ENCODE measurements around the gene POU5F2. TPM values are rescaled to one million over a fixed set of nuclear protein-coding genes. Genes with fewer than 3 reads are reported as not detected.

Gene POU5F2, protein sequence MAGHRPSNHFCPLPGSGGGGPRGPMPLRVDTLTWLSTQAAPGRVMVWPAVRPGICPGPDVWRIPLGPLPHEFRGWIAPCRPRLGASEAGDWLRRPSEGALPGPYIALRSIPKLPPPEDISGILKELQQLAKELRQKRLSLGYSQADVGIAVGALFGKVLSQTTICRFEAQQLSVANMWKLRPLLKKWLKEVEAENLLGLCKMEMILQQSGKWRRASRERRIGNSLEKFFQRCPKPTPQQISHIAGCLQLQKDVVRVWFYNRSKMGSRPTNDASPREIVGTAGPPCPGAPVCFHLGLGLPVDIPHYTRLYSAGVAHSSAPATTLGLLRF
- 0.03 TPM for polyA plus RNA-seq
- long read RNA-seq, donor 1, full-length matches to known transcripts = 1 of 1 reads
- long read RNA-seq, donor 1, partial matches to known transcripts = 0 of 1 reads
- long read RNA-seq, donor 1, other reads (novel, unspliced or antisense) = 0 of 1 reads
- long read RNA-seq, donor 2 = 0 reads
- long read RNA-seq, donor 3, full-length matches to known transcripts = 1 of 1 reads
- long read RNA-seq, donor 3, partial matches to known transcripts = 0 of 1 reads
- long read RNA-seq, donor 3, other reads (novel, unspliced or antisense) = 0 of 1 reads
- long read RNA-seq, donor 4 = 0 reads
- long read RNA-seq, donor 5 = 0 reads
- long read RNA-seq, donor 6, full-length matches to known transcripts = 1 of 1 reads
- long read RNA-seq, donor 6, partial matches to known transcripts = 0 of 1 reads
- long read RNA-seq, donor 6, other reads (novel, unspliced or antisense) = 0 of 1 reads
- long read RNA-seq, donor 7 = 0 reads
- long read RNA-seq, donor 8, full-length matches to known transcripts = 2 of 2 reads
- long read RNA-seq, donor 8, partial matches to known transcripts = 0 of 2 reads
- long read RNA-seq, donor 8, other reads (novel, unspliced or antisense) = 0 of 2 reads
- long read RNA-seq, donor 9, full-length matches to known transcripts = 1 of 1 reads
- long read RNA-seq, donor 9, partial matches to known transcripts = 0 of 1 reads
- long read RNA-seq, donor 9, other reads (novel, unspliced or antisense) = 0 of 1 reads
- long read RNA-seq, donor 10 = 0 reads
- long read RNA-seq, donor 11 = 0 reads

GRCh38 chr5:93741136-93741811 lies at the start of gene POU5F2:
TSS of gene POU5F2 (minus strand) at chr5:93741600. CDS start at chr5:93741563, 37 bp downstream.
- no CpG with 5 or more reads among the region's 29 CpGs for WGBS (ENCODE audit: insufficient coverage, low lambda C conversion rate)
- Histone ChIP-seq H3K4me3 (ENCODE audit: low read length) (no peak within 1 kb of the TSS), H3K9me3 (ENCODE audit: control insufficient read depth, low read depth, low read length) (peaks cover 8% of the 10 kb centered on the region), H3K4me1 (ENCODE audit: control insufficient read depth, insufficient read depth, low read length) (no peaks in the 10 kb centered on the region), H3K36me3 (ENCODE audit: control insufficient read depth, insufficient read depth, low read length) (no peaks in the 10 kb centered on the region), H3K27ac (ENCODE audit: low read length) (no peak within 1 kb of the TSS), H3K27me3 (ENCODE audit: control insufficient read depth, insufficient read depth, low read length) (no peaks in the 10 kb centered on the region)
- DNase-seq = no peak

DNA sequence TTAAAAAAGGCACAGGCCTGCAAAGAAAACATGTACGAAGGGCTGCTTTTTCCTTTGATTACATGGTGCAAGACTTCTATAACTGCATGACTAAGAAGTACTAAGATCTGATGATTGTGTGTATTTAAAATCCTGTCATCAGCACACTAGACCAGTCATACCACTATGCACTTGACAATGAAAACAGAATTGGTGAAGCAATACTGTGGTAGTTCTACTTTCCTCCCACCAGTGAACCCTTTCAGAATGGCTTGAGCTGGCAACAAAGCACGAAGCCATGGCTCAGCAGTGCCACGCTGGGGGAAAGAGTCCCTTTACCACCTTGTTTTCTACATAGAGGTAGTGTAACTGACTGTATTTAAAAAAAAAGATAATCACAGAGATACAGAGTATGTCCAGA lies 49.0 kb upstream of the POU5F2 start:
- H3K4me3 ChIP-seq (ENCODE audit: low read length) = no peak overlapping the region
- no peaks in the 10 kb centered on the region for H3K9me3 ChIP-seq (ENCODE audit: control insufficient read depth, low read depth, low read length)
- no peaks in the 10 kb centered on the region for H3K27me3 ChIP-seq (ENCODE audit: control insufficient read depth, insufficient read depth, low read length)
- H3K27ac ChIP-seq (ENCODE audit: low read length) = no peak overlapping the region
- H3K4me1 ChIP-seq (ENCODE audit: control insufficient read depth, insufficient read depth, low read length) = no peaks in the 10 kb centered on the region
- WGBS (ENCODE audit: insufficient coverage, low lambda C conversion rate) = 100% methylated on average over 1 of the region's 3 CpGs
- peaks cover 7% of the 10 kb centered on the region for H3K36me3 ChIP-seq (ENCODE audit: control insufficient read depth, insufficient read depth, low read length)
- no peak for DNase-seq

GRCh38 chr5:93789173-93790067 lies 48.0 kb upstream of the POU5F2 start:
- no peak overlapping the region for H3K27ac ChIP-seq (ENCODE audit: low read length)
- DNase-seq = no peak
- WGBS (ENCODE audit: insufficient coverage, low lambda C conversion rate) = 20% methylated on average over 1 of the region's 5 CpGs

GRCh38 chr5:93787598-93787997 lies 46.2 kb upstream of the POU5F2 start:
- H3K36me3 ChIP-seq (ENCODE audit: control insufficient read depth, insufficient read depth, low read length) = no peaks in the 10 kb centered on the region
- no peaks in the 10 kb centered on the region for H3K4me1 ChIP-seq (ENCODE audit: control insufficient read depth, insufficient read depth, low read length)
- H3K4me3 ChIP-seq (ENCODE audit: low read length) = no peak overlapping the region
- 57% methylated on average over 1 of the region's 1 CpG for WGBS (ENCODE audit: insufficient coverage, low lambda C conversion rate)
- H3K27me3 ChIP-seq (ENCODE audit: control insufficient read depth, insufficient read depth, low read length) = no peaks in the 10 kb centered on the region
- H3K9me3 ChIP-seq (ENCODE audit: control insufficient read depth, low read depth, low read length) = no peaks in the 10 kb centered on the region
- DNase-seq = no peak
- no peak overlapping the region for H3K27ac ChIP-seq (ENCODE audit: low read length)

More at GRCh38 chr5:93789173-93790067, 48.0 kb upstream of the POU5F2 start:
- no peaks in the 10 kb centered on the region for H3K27me3 ChIP-seq (ENCODE audit: control insufficient read depth, insufficient read depth, low read length)
- no peak overlapping the region for H3K4me3 ChIP-seq (ENCODE audit: low read length)
- H3K36me3 ChIP-seq (ENCODE audit: control insufficient read depth, insufficient read depth, low read length) = peaks cover 1% of the 10 kb centered on the region
- no peaks in the 10 kb centered on the region for H3K9me3 ChIP-seq (ENCODE audit: control insufficient read depth, low read depth, low read length)
- H3K4me1 ChIP-seq (ENCODE audit: control insufficient read depth, insufficient read depth, low read length) = no peaks in the 10 kb centered on the region

- H3K4me1 ChIP-seq (ENCODE audit: control insufficient read depth, insufficient read depth, low read length) = no peaks in the 10 kb centered on the region
- 100% methylated on average over 1 of the region's 2 CpGs for WGBS (ENCODE audit: insufficient coverage, low lambda C conversion rate)
- H3K4me3 ChIP-seq (ENCODE audit: low read length) = no peak overlapping the region
- DNase-seq = no peak
- no peaks in the 10 kb centered on the region for H3K9me3 ChIP-seq (ENCODE audit: control insufficient read depth, low read depth, low read length)
- H3K27ac ChIP-seq (ENCODE audit: low read length) = no peak overlapping the region
- no peaks in the 10 kb centered on the region for H3K27me3 ChIP-seq (ENCODE audit: control insufficient read depth, insufficient read depth, low read length)
- no peaks in the 10 kb centered on the region for H3K36me3 ChIP-seq (ENCODE audit: control insufficient read depth, insufficient read depth, low read length)
Measured at GRCh38 chr5:93785475-93785874, 44.1 kb upstream of the POU5F2 start.

DNA sequence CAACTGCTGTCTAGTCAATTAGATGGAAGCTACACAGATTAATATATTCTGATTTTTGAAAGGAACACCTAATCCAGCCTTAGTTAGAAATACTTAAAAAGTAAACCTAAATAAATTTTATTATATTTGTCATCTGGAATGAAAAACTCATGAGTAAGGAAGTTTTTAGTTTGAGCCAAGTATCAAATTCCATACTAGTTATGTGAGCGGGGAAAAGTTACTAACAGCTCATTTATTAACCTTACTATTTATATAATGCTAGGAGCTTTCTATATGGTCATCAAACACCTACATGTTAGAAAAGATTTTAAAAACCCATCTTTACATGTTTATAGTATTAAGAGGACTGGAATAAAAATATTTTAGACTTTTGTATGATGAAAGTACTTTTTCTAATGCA lies 41.6 kb upstream of the POU5F2 start:
- WGBS (ENCODE audit: insufficient coverage, low lambda C conversion rate) = no CpG with 5 or more reads among the region's 1 CpG
- H3K4me1 ChIP-seq (ENCODE audit: control insufficient read depth, insufficient read depth, low read length) = no peaks in the 10 kb centered on the region
- no peaks in the 10 kb centered on the region for H3K36me3 ChIP-seq (ENCODE audit: control insufficient read depth, insufficient read depth, low read length)
- H3K9me3 ChIP-seq (ENCODE audit: control insufficient read depth, low read depth, low read length) = no peaks in the 10 kb centered on the region
- H3K4me3 ChIP-seq (ENCODE audit: low read length) = no peak overlapping the region
- no peaks in the 10 kb centered on the region for H3K27me3 ChIP-seq (ENCODE audit: control insufficient read depth, insufficient read depth, low read length)
- H3K27ac ChIP-seq (ENCODE audit: low read length) = no peak overlapping the region
- DNase-seq = no peak

DNA sequence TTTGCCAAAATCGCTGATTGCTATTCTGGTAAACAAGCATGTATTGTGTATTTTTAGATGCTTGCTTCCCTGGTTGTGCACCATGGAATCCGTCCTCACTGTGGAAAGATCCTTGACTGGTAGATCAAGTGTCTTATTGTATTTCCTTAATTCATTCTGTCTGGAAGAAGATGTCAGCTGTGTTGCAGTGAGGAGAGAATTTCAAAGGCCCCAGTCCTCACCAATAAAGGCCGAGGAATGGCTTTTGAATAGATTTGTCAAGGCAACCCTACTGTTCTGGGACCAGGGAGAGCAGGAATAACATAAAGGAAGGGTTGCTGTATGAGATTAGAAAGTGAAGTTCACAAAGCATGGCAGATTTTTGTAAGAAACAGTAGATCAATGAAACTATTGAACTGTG lies 36.2 kb upstream of the POU5F2 start:
- no peak for DNase-seq
- Histone ChIP-seq H3K27me3 (ENCODE audit: control insufficient read depth, insufficient read depth, low read length) (no peaks in the 10 kb centered on the region), H3K36me3 (ENCODE audit: control insufficient read depth, insufficient read depth, low read length) (peaks cover 13% of the 10 kb centered on the region), H3K27ac (ENCODE audit: low read length) (no peak overlapping the region), H3K4me3 (ENCODE audit: low read length) (no peak overlapping the region), H3K4me1 (ENCODE audit: control insufficient read depth, insufficient read depth, low read length) (no peaks in the 10 kb centered on the region), H3K9me3 (ENCODE audit: control insufficient read depth, low read depth, low read length) (no peaks in the 10 kb centered on the region)
- WGBS (ENCODE audit: insufficient coverage, low lambda C conversion rate) = 100% methylated on average over 1 of the region's 3 CpGs

DNA sequence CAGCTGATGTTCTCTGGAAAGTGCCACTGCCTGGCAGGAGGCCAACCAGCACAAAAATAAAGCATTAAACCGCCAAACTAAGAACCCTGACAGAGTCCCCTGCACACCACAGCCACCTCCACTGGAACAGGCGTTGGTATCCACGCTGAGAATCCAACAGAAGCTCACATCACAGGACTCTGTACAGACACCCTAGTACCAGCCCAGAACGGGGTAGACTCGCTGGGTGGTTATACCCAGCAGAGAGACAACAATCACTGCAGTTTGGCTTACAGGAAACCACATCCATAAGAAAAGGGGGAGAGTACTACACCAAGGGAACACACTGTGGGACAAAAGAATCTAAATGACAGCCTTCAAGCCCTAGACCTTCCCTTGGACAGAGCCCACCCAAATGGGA lies 15.0 kb upstream of the POU5F2 start:
- WGBS (ENCODE audit: insufficient coverage, low lambda C conversion rate) = no CpG with 5 or more reads among the region's 5 CpGs

GRCh38 chr5:93755716-93756115 lies 14.3 kb upstream of the POU5F2 start:
- no peaks in the 10 kb centered on the region for H3K27me3 ChIP-seq (ENCODE audit: control insufficient read depth, insufficient read depth, low read length)
- no peaks in the 10 kb centered on the region for H3K9me3 ChIP-seq (ENCODE audit: control insufficient read depth, low read depth, low read length)
- no peak for DNase-seq
- no peaks in the 10 kb centered on the region for H3K4me1 ChIP-seq (ENCODE audit: control insufficient read depth, insufficient read depth, low read length)
- no peaks in the 10 kb centered on the region for H3K36me3 ChIP-seq (ENCODE audit: control insufficient read depth, insufficient read depth, low read length)
- no peak overlapping the region for H3K27ac ChIP-seq (ENCODE audit: low read length)
- no CpG with 5 or more reads among the region's 10 CpGs for WGBS (ENCODE audit: insufficient coverage, low lambda C conversion rate)
- no peak overlapping the region for H3K4me3 ChIP-seq (ENCODE audit: low read length)

More for the DNA sequence above, 15.0 kb upstream of the POU5F2 start:
- DNase-seq = no peak
- no peaks in the 10 kb centered on the region for H3K4me1 ChIP-seq (ENCODE audit: control insufficient read depth, insufficient read depth, low read length)
- no peak overlapping the region for H3K27ac ChIP-seq (ENCODE audit: low read length)
- H3K9me3 ChIP-seq (ENCODE audit: control insufficient read depth, low read depth, low read length) = no peaks in the 10 kb centered on the region
- H3K4me3 ChIP-seq (ENCODE audit: low read length) = no peak overlapping the region
- H3K36me3 ChIP-seq (ENCODE audit: control insufficient read depth, insufficient read depth, low read length) = no peaks in the 10 kb centered on the region
- no peaks in the 10 kb centered on the region for H3K27me3 ChIP-seq (ENCODE audit: control insufficient read depth, insufficient read depth, low read length)
